Liver (tissue), 3 donors: Measurements from ENCODE around the gene PITPNC1.
A peak's percentile ranks its signal among the peaks of the same experiment; 100 is the strongest.

Experiments used
- CTCF ChIP-seq: fragments of 150-350 bp; IDR thresholded peaks from 2 replicates; pipeline ENCODE4 v1.5.1; 2017; ENCODE audit warnings: improper control_type of control experiment, low read depth, low read length; ENCODE audit not compliant: missing input control
- EGR1 ChIP-seq, 2 donors: IDR thresholded peaks; 2 replicates each; pipeline ENCODE4 v1.6.1; 2016 to 2018; ENCODE audit warnings: antibody characterized with exemption in 2 of 2, low read depth in 2 of 2
- FOXA1 ChIP-seq: IDR thresholded peaks from 2 replicates; pipeline ENCODE4 v1.6.1; 2016; ENCODE audit warnings: antibody characterized with exemption
- RAD21 ChIP-seq, 2 donors: IDR thresholded peaks; 2 replicates each; pipeline ENCODE4 v1.6.1; 2016; ENCODE audit warnings: antibody characterized with exemption in 2 of 2, mild to moderate bottlenecking in 2 of 2
- REST ChIP-seq: IDR thresholded peaks from 2 replicates; pipeline ENCODE4 v1.6.1; 2016; ENCODE audit warnings: antibody characterized with exemption, mild to moderate bottlenecking
- RXRA ChIP-seq, 2 donors: IDR thresholded peaks; 2 replicates each; pipeline ENCODE4 v1.6.1; 2017 to 2018; ENCODE audit warnings: antibody characterized with exemption in 2 of 2, mild to moderate bottlenecking in 1 of 2
- SP1 ChIP-seq: IDR thresholded peaks from 2 replicates; pipeline ENCODE4 v1.6.1; 2018; ENCODE audit warnings: antibody characterized with exemption, mild to moderate bottlenecking
- TAF1 ChIP-seq: conservative IDR thresholded peaks from 2 replicates; pipeline ENCODE4 v1.6.1; 2016; ENCODE audit warnings: antibody characterized with exemption, mild to moderate bottlenecking
- YY1 ChIP-seq: IDR thresholded peaks from 2 replicates; pipeline ENCODE4 v1.6.1; 2016; ENCODE audit warnings: antibody characterized with exemption, mild to moderate bottlenecking
- TF ChIP-seq, protein P1 (sequence below): IDR thresholded peaks from 2 replicates; pipeline ENCODE4 v1.6.1; 2016; ENCODE audit warnings: antibody characterized with exemption
- TF ChIP-seq, protein P2 (sequence below): IDR thresholded peaks from 2 replicates; pipeline ENCODE4 v1.6.1; 2016; ENCODE audit warnings: antibody characterized with exemption
- donor health status: healthy.
- donor health status: healthy.

DNA sequence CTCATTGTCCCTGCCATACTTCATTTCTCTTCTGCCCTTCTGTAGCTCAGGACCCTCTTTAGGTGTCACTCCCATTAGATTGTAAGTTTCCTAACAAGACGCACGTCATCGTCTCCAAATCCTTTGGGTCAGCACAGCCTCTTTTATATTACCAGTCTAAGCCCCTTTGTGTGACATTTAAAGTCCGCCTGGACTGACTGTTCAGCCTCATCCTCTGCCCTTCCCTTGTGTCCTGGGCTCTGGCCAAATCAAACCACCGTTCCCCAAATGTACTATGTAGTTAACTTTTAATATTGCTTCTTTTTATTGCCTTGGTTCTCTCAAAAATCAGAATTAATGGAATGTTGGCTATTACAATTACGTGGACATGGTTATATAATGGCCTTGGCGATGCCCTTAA lies 38.2 kb downstream of the PITPNC1 start:
- TF ChIP-seq CTCF, result no peak
- TF ChIP-seq RAD21 (IDR thresholded peaks at IDR 0.05), result peak in 1 of 2 donors; percentile 10
- no peak for TF ChIP-seq YY1
- TF ChIP-seq, protein P1, sequence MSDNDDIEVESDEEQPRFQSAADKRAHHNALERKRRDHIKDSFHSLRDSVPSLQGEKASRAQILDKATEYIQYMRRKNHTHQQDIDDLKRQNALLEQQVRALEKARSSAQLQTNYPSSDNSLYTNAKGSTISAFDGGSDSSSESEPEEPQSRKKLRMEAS, result no peak
- peak; percentile 28 for TF ChIP-seq REST
- TF ChIP-seq TAF1, result peak; percentile 40
- TF ChIP-seq RXRA (IDR thresholded peaks at IDR 0.05), result no peak
- TF ChIP-seq, protein P2, sequence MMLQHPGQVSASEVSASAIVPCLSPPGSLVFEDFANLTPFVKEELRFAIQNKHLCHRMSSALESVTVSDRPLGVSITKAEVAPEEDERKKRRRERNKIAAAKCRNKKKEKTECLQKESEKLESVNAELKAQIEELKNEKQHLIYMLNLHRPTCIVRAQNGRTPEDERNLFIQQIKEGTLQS, result no peak
- TF ChIP-seq EGR1 (IDR thresholded peaks at IDR 0.05; ENCODE audit: low read depth in 2 of 2), result no peak
- TF ChIP-seq SP1, result no peak
- no peak for TF ChIP-seq FOXA1
